GM10248 (cell line): Measurements from ENCODE around the gene HNRNPH1.

Experiments used
- CTCF ChIA-PET: fragments of 300-600 bp; sonication (Branson Sonifier 250); formaldehyde crosslinking; extraction: SDS; loops from one replicate; lab custom pipeline; 2021; ENCODE audit warnings: antibody characterized with exemption; lab: Yijun Ruan, JAX
- POLR2A ChIA-PET: fragments of 350-650 bp; sonication (Branson Sonifier 250); formaldehyde crosslinking; extraction: SDS; loops from one replicate; lab custom pipeline; 2020; ENCODE audit warnings: antibody characterized with exemption; lab: Yijun Ruan, JAX
- DNase-seq: peaks from one replicate; pipeline ENCODE4 v3.0.0; 2012; ENCODE audit errors: extremely low spot score
- TF ChIP-seq, protein P1 (sequence below): IDR thresholded peaks from 2 replicates; pipeline ENCODE4 v1.5.1; 2012; ENCODE audit warnings: mild to moderate bottlenecking, low read depth; ENCODE audit errors: extremely low read depth, missing control alignments, control extremely low read depth

The HNRNPH1 gene

DNA sequence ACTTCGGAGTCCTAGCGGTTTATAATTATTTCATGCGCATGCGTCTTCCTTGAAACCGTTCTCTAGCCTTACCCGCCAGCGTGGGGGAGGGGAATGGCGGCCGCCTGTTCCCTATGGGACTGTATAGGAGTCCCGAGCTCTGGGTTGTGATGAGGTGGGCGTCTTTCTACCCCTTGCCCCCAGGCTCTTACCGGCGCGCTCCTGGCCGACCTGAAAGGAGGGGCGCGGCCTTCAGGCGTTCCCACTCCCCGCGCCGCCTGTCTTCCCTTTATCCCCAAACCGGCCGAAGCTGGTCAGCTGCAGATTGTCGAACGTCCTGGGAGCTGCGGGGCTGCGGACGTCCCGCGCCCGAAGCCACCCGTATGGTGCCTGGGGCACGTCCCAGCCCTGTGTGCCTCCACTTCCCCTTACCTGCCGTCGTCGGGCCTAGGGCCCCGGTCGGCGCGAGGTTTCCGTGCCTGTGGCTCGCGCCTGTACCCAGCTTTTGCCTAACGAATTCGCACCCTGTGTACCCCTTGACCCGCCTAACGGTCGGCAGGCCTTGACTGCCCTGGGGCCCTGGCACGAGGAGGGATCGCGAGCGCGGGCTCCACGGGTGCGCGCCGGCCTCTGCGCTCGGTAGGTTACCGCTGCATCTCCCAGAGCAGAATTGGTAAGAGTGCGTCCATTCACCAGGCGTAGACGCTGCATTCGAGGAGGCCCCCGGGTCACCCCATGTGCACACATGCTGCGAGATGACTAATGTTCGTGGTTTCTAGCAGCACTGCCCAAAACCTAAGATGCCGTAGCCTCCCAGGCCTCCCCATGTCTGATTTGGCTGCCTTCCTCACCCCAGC is 653 bp upstream of the HNRNPH1 start:
- CTCF ChIA-PET: interaction anchor here (0.9 to 2.7 kb wide), 12 partner anchors 7 to 139 kb away, joined by 3 to 23 read pairs (median 5); partner anchors contain the start of gene CBY3
- POLR2A ChIA-PET: interaction anchor here (0.6 to 2.1 kb wide), 35 partner anchors 8 to 1500 kb away, joined by 3 to 74 read pairs (median 5); partner anchors contain the start of genes CBY3, MAML1, RUFY1 and SQSTM1
- DNase-seq: peak; percentile 48
- TF ChIP-seq, protein P1, sequence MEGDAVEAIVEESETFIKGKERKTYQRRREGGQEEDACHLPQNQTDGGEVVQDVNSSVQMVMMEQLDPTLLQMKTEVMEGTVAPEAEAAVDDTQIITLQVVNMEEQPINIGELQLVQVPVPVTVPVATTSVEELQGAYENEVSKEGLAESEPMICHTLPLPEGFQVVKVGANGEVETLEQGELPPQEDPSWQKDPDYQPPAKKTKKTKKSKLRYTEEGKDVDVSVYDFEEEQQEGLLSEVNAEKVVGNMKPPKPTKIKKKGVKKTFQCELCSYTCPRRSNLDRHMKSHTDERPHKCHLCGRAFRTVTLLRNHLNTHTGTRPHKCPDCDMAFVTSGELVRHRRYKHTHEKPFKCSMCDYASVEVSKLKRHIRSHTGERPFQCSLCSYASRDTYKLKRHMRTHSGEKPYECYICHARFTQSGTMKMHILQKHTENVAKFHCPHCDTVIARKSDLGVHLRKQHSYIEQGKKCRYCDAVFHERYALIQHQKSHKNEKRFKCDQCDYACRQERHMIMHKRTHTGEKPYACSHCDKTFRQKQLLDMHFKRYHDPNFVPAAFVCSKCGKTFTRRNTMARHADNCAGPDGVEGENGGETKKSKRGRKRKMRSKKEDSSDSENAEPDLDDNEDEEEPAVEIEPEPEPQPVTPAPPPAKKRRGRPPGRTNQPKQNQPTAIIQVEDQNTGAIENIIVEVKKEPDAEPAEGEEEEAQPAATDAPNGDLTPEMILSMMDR: no peak

DNA sequence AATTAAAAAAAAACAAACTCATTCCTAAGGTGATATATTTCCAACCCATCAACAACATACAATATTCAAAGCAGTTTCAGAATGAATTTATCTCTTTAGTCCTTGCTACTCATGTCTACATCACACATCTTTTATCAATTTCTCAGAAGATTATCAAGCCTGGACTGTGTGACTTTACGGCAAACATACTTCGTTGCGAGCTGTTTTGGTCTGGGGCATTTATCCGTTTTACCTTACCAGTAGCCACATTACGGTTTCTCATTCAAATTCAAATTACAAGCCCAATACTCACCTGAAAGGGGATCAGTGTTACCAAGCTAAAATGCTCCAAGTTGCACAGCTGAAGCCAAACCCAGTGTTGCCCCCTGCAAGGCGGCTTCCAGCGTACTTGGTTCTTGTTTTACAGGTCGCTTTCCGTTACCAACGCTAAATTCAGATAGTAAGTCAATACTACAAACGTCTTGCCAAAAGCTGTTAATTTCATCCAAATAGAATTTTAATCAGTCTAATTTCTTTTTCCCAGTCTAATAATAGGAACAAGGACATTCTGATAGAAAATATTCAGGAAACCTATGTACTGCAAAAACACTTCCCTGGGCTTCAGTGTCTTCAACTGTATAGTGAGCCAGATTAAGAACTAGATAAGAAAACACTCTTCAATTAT is 1.8 kb downstream of the HNRNPH1 start:
- TF ChIP-seq, protein P1: no peak
- ChIA-PET POLR2A (interaction anchor here (1.1 to 2.1 kb wide), 4 partner anchors 9 to 199 kb away, joined by 3 to 12 read pairs (median 4); partner anchors contain the start of gene SQSTM1), CTCF (interaction anchor here (1.1 to 2.6 kb wide), 5 partner anchors 9 to 44 kb away, joined by 3 to 23 read pairs (median 6); no protein-coding TSS in a partner anchor)
- no peak for DNase-seq

DNA sequence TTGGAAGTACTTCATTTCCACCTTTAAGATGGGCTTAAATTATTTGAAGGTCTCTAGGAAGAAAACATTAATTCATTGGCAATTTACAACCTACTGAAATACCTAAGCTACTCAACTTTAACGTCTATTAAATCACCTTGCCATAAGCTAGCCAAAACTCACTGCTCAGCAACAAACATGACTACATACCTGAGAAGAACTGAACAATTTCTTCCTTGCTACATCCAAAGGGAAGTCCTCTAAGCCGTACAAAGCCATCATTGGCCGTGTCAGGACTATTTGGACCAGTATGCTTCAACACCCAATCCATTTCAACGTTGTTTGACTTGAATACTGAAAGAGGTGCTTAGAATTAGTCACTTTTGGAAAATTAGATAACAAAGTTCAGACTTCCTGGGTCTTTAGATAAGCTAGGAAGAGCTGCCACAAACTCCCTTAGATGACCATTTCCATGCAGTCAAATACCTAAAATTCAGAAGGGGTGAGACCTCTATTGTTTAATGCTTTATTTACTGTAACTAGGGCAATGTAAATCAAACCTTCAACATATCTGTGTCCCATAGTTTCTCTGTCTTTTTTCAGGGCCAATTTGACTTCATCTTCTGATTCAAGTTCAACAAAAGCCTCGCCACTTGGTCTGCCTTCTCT is 2.6 kb downstream of the HNRNPH1 start:
- DNase-seq: no peak
- TF ChIP-seq, protein P1: no peak
- ChIA-PET CTCF (interaction anchor here (1.1 to 2.0 kb wide), 3 partner anchors 8 to 13 kb away, joined by 3 to 6 read pairs (median 3); no protein-coding TSS in a partner anchor), POLR2A (interaction anchor here (1.3 to 2.1 kb wide), 2 partner anchors 8 to 10 kb away, joined by 5 to 12 read pairs; no protein-coding TSS in a partner anchor)

GRCh38 chr5:179620293-179620692 is 3.2 kb downstream of the HNRNPH1 start:
- TF ChIP-seq, protein P1: no peak
- POLR2A ChIA-PET: interaction anchor here (2.1 kb wide), 1 partner anchor 9 kb away, joined by 12 read pairs; no protein-coding TSS in a partner anchor
- CTCF ChIA-PET: interaction anchor here (1.2 to 2.0 kb wide), 2 partner anchors 9 to 12 kb away, joined by 3 to 6 read pairs; no protein-coding TSS in a partner anchor
- no peak for DNase-seq

- DNase-seq: no peak
- ChIA-PET POLR2A (interaction anchor here (2.1 kb wide), 1 partner anchor 9 kb away, joined by 12 read pairs; no protein-coding TSS in a partner anchor), CTCF (interaction anchor here (1.2 kb wide), 1 partner anchor 8 kb away, joined by 3 read pairs; no protein-coding TSS in a partner anchor)
- TF ChIP-seq, protein P1: no peak
These were observed 3.7 kb downstream of the HNRNPH1 start for GRCh38 chr5:179619776-179620175.
